Activated CD4-positive, alpha-beta T cell treated with anti-CD3 and anti-CD28 coated beads, Interleukin-2, amount 10 ng/mL, durations not matched to agents 7 days and 5 days (primary cell): ENCODE results near the gene ZGLP1. TPM values are rescaled to one million over a fixed set of nuclear protein-coding genes. Genes with fewer than 3 reads are reported as not detected.

ENCODE experiments used
- CTCF ChIA-PET: fragments of 350-600 bp; sonication (Branson Sonifier 250); formaldehyde crosslinking; loops from one replicate; lab custom pipeline; 2021; ENCODE audit warnings: antibody characterized with exemption; lab: Charles Lee
- POLR2A ChIA-PET: fragments of 350-600 bp; sonication (Branson Sonifier 250); formaldehyde crosslinking; loops from one replicate; lab custom pipeline; 2021; ENCODE audit warnings: antibody characterized with exemption; lab: Charles Lee
- DNase-seq: peaks from one replicate; pipeline ENCODE4 v3.0.0-alpha.2; 2020
- H3K27ac Mint-ChIP-seq: one replicate; pipeline ENCODE4 v1.8.0; 2021; ENCODE audit warnings: mild to moderate bottlenecking, moderate library complexity, mixed read lengths
- H3K27me3 Mint-ChIP-seq: one replicate; pipeline ENCODE4 v1.8.0; 2021; ENCODE audit warnings: mixed read lengths
- H3K36me3 Mint-ChIP-seq: one replicate; pipeline ENCODE4 v1.8.0; 2021; ENCODE audit warnings: low read depth, mixed read lengths
- H3K4me1 Mint-ChIP-seq: one replicate; pipeline ENCODE4 v1.8.0; 2021; ENCODE audit warnings: mixed read lengths
- H3K4me3 Mint-ChIP-seq: one replicate; pipeline ENCODE4 v1.8.0; 2021; ENCODE audit warnings: mild to moderate bottlenecking, moderate library complexity, mixed read lengths
- H3K9me3 Mint-ChIP-seq: one replicate; pipeline ENCODE4 v1.8.0; 2021; ENCODE audit warnings: mixed read lengths
- total RNA-seq, 2 experiments: library from RNA; stranded (reverse); gene quantifications; one replicate each; pipeline ENCODE4 v1.2.3, GENCODE V29; 2021

The ZGLP1 gene
- total RNA-seq, 2 experiments from 2014 or later, result 1.6 to 3.4 TPM

DNA sequence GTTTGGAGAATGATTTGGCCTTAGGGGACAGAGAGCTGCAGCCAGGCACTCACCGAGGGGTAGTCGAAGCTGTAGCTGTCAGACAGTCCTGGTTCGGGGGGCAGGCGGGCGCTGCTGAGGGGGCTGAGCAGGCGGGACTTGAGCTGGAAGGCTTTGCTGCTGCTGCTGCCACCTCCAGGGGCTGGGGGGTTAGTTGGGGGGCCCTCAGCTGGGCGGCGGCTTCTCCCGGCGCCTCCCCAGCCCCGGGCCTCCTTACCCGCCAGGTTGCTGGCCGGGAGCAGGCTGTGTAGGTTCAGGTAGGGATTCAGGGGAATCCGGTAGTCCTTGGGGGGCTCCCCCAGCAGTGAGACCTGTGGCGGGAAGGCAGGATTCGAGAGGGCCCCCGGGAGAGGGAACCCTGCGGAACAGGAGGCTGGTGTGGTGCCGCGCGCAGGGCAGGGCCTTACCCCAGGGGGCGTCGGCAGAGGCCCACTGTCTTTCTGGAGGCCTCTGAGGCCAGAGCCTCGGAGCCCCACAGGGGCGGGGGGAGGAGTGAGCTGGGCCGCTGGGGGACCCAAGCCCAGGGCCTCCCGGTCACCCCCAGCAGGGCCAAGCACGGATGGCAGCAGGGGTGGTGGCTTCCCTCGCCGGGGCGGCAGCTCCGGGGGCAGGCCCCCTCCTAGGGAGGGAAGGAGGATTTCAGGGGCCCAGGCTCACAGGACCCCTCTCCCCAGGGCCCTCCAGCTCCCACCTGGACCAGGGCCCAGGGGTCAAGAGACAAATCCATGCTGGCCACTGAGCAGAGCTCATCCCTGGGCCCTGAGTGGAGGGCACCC, 11.2 kb upstream of the ZGLP1 start:
- Mint-ChIP-seq H3K27me3 (no peaks in the 10 kb centered on the region), H3K27ac (no peak overlapping the region), H3K9me3 (no peaks in the 10 kb centered on the region), H3K4me1 (peaks cover 8% of the 10 kb centered on the region), H3K4me3 (no peak overlapping the region), H3K36me3 (peaks cover 27% of the 10 kb centered on the region)
- CTCF ChIA-PET, result interaction anchor here (0.6 to 2.3 kb wide), 5 partner anchors 10 to 1858 kb away, joined by 3 to 7 read pairs (median 4); partner anchors contain the start of gene ICAM1
- POLR2A ChIA-PET, result interaction anchor here (0.6 kb wide), 1 partner anchor 35 kb away, joined by 3 read pairs; no protein-coding TSS in a partner anchor
- no peak for DNase-seq

GRCh38 chr19:10318807-10319682, 9.4 kb upstream of the ZGLP1 start:
- H3K4me1 Mint-ChIP-seq, result peaks cover 19% of the 10 kb centered on the region
- no peak overlapping the region for H3K4me3 Mint-ChIP-seq
- DNase-seq, result no peak
- peaks cover 21% of the 10 kb centered on the region for H3K36me3 Mint-ChIP-seq
- no peaks in the 10 kb centered on the region for H3K27me3 Mint-ChIP-seq
- ChIA-PET POLR2A (no interaction called here), CTCF (interaction anchor here (0.9 to 1.9 kb wide), 4 partner anchors 15 to 109 kb away, joined by 3 to 4 read pairs (median 4); partner anchors contain the start of gene RAVER1)
- no peaks in the 10 kb centered on the region for H3K9me3 Mint-ChIP-seq
- no peak overlapping the region for H3K27ac Mint-ChIP-seq

- no peak overlapping the region for H3K4me3 Mint-ChIP-seq
- H3K27ac Mint-ChIP-seq, result no peak overlapping the region
- H3K4me1 Mint-ChIP-seq, result peaks cover 19% of the 10 kb centered on the region
- DNase-seq, result no peak
- H3K36me3 Mint-ChIP-seq, result peaks cover 21% of the 10 kb centered on the region
- H3K27me3 Mint-ChIP-seq, result no peaks in the 10 kb centered on the region
- CTCF ChIA-PET, result interaction anchor here (0.7 to 1.9 kb wide), 4 partner anchors 12 to 73 kb away, joined by 3 to 4 read pairs (median 4); partner anchors contain the start of gene RAVER1
- no peaks in the 10 kb centered on the region for H3K9me3 Mint-ChIP-seq
- POLR2A ChIA-PET, result interaction anchor here (0.7 kb wide), 1 partner anchor 9 kb away, joined by 7 read pairs; no protein-coding TSS in a partner anchor
Measured at GRCh38 chr19:10317857-10318462, 8.3 kb upstream of the ZGLP1 start.

GRCh38 chr19:10317045-10317856, 7.6 kb upstream of the ZGLP1 start:
- Mint-ChIP-seq H3K27me3 (no peaks in the 10 kb centered on the region), H3K4me3 (no peak overlapping the region), H3K9me3 (no peaks in the 10 kb centered on the region), H3K4me1 (peaks cover 19% of the 10 kb centered on the region), H3K27ac (no peak overlapping the region), H3K36me3 (peaks cover 21% of the 10 kb centered on the region)
- no peak for DNase-seq
- CTCF ChIA-PET, result interaction anchor here (0.7 to 1.9 kb wide), 4 partner anchors 7 to 99 kb away, joined by 3 to 4 read pairs (median 3); no protein-coding TSS in a partner anchor
- POLR2A ChIA-PET, result interaction anchor here (0.7 kb wide), 1 partner anchor 9 kb away, joined by 7 read pairs; no protein-coding TSS in a partner anchor

- H3K36me3 Mint-ChIP-seq, result peaks cover 15% of the 10 kb centered on the region
- no peaks in the 10 kb centered on the region for H3K9me3 Mint-ChIP-seq
- DNase-seq, result no peak
- H3K4me1 Mint-ChIP-seq, result peaks cover 19% of the 10 kb centered on the region
- ChIA-PET POLR2A (no interaction called here), CTCF (interaction anchor here (0.6 to 1.2 kb wide), 4 partner anchors 8 to 1184 kb away, joined by 3 to 4 read pairs (median 3); no protein-coding TSS in a partner anchor)
- H3K27ac Mint-ChIP-seq, result no peak overlapping the region
- H3K4me3 Mint-ChIP-seq, result peak overlapping the region; percentile 80
- H3K27me3 Mint-ChIP-seq, result no peaks in the 10 kb centered on the region
Measured at GRCh38 chr19:10316229-10317044, 6.8 kb upstream of the ZGLP1 start.

DNA sequence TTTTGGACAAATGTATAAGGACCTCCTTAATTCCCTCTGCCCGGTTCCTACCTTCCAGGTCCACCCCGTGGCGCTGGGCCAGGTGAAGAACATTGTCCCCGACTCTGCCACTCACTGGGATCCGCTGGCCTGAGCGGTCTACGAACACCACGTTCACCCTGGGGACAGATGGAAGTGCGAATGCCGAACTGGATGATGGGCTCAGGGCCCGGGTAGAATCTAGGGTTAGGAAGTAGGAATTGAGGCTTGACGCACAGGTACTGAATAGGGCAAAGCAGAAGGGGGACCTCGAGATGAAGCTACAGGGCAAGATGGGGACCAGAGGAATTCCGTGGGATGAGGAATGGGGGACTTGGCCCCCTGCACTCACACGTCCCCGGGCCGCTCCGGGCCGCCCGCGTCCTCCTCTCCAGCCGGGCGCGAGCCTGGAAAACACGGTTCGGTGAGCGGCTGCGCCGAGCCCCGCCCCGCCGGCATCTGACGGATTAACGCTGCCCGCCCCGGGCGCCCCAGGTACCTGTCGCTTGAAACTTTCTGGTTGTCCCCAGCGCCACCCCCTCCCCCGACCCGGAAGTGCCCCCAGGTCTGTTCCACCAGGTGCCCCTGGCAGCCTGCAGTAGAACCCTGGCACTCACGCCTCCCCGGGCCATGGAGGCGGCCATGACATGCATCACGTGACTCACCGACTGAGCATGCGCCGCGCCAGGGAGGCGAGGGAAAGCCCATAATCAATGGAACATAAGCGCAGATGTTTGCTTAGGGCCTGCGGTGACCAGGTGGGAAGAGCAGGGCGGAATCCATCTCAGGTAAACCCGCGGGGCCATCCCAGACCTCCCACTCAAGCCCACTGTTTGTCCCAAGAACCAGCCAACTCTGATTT, 6.0 kb upstream of the ZGLP1 start, which contains the start of gene FDX2:
Gene FDX2, minus strand, starts transcription at position 681 of the 880 bp plus-strand sequence. Its CDS starts 19 bp downstream, at position 662.
- H3K9me3 Mint-ChIP-seq, result no peaks in the 10 kb centered on the region
- H3K36me3 Mint-ChIP-seq, result peaks cover 15% of the 10 kb centered on the region
- ChIA-PET POLR2A (interaction anchor here (0.6 kb wide), 1 partner anchor 16 kb away, joined by 3 read pairs; no protein-coding TSS in a partner anchor), CTCF (interaction anchor here (0.7 to 1.2 kb wide), 3 partner anchors 9 to 46 kb away, joined by 3 read pairs; no protein-coding TSS in a partner anchor)
- H3K27me3 Mint-ChIP-seq, result no peaks in the 10 kb centered on the region
- H3K4me3 Mint-ChIP-seq, result peak within 1 kb of the TSS; percentile 80
- H3K4me1 Mint-ChIP-seq, result peaks cover 19% of the 10 kb centered on the region
- DNase-seq, result peak; percentile 92
- H3K27ac Mint-ChIP-seq, result peak within 1 kb of the TSS; percentile 73

DNA sequence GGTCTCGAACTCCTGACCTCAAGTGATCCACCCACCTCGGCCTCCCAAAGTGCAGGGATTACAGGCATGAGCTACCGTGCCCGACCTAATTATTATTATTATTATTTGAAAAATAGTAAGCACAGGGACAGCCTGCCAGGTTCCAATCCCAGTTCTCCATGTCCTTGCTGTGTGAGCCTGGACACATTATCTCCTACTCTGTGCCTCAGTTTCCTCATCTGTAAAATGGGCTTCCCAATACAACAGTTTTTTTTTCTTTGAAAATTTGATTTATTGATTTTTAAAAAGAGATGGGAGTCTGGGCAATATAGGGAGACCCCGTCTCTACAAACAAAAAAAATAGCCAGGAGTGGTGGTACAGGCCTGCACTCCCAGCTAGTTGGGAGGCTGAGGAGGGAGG, 3.3 kb downstream of the ZGLP1 start:
- no peak overlapping the region for H3K4me3 Mint-ChIP-seq
- no peak for DNase-seq
- ChIA-PET CTCF (interaction anchor here (1.2 to 1.8 kb wide), 4 partner anchors 9 to 35 kb away, joined by 3 to 6 read pairs (median 4); partner anchors contain the start of gene ICAM1), POLR2A (no interaction called here)
- no peaks in the 10 kb centered on the region for H3K9me3 Mint-ChIP-seq
- peaks cover 4% of the 10 kb centered on the region for H3K27me3 Mint-ChIP-seq
- no peaks in the 10 kb centered on the region for H3K36me3 Mint-ChIP-seq
- no peaks in the 10 kb centered on the region for H3K4me1 Mint-ChIP-seq
- H3K27ac Mint-ChIP-seq, result no peak overlapping the region

DNA sequence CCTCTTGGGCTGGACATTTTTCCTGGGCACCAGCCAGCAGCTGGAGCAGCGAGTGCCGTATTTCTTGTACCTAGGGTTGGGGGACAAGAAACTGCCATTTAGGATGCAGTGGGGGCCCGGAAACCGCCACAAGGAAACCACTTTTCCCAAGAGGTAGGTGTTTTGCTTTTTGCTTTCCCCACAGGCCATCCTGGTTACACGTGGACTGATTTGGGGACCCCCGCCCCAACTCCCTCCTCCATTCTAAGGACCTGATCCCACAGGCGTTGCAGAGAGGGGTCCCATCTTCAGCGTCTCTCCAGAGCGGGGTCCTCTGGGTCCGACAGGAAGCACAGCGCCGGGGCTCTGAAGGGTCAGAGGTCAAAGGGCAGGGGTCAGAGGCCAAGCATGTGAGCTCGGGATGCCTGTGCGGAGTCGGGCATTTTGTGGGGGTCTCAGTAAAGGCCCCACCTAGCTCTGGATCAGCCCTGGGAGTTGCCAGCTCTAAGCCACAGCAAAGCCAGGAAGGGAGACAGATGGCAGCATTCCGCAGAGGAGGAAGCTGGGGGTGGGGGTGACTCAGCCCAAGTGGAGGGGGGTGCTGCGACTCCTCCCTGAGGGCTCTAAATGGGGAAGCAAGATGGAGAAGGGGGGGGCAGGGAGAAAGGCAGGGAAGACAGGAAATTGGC, 4.3 kb downstream of the ZGLP1 start:
- ChIA-PET CTCF (interaction anchor here (0.5 to 1.8 kb wide), 6 partner anchors 10 to 67 kb away, joined by 3 to 6 read pairs (median 3); no protein-coding TSS in a partner anchor), POLR2A (no interaction called here)
- no peaks in the 10 kb centered on the region for H3K36me3 Mint-ChIP-seq
- no peak for DNase-seq
- no peak overlapping the region for H3K4me3 Mint-ChIP-seq
- no peak overlapping the region for H3K27ac Mint-ChIP-seq
- H3K27me3 Mint-ChIP-seq, result peaks cover 6% of the 10 kb centered on the region
- H3K4me1 Mint-ChIP-seq, result no peaks in the 10 kb centered on the region
- no peaks in the 10 kb centered on the region for H3K9me3 Mint-ChIP-seq

- peaks cover 9% of the 10 kb centered on the region for H3K4me1 Mint-ChIP-seq
- no peaks in the 10 kb centered on the region for H3K9me3 Mint-ChIP-seq
- ChIA-PET CTCF (interaction anchor here (1.1 to 1.2 kb wide), 2 partner anchors 12 to 73 kb away, joined by 3 read pairs; no protein-coding TSS in a partner anchor), POLR2A (interaction anchor here (0.7 kb wide), 1 partner anchor 16 kb away, joined by 3 read pairs; no protein-coding TSS in a partner anchor)
- no peak overlapping the region for H3K27ac Mint-ChIP-seq
- DNase-seq, result no peak
- no peak overlapping the region for H3K4me3 Mint-ChIP-seq
- H3K36me3 Mint-ChIP-seq, result peaks cover 4% of the 10 kb centered on the region
- H3K27me3 Mint-ChIP-seq, result peaks cover 24% of the 10 kb centered on the region
Measured at GRCh38 chr19:10299545-10300458, 9.8 kb downstream of the ZGLP1 start.
